Hepatocyte (in vitro differentiated cells): Measurements from ENCODE around the gene KPNA2.

ENCODE experiments used
- CTCF ChIP-seq: fragments of 200-600 bp; sonication (generic); IDR thresholded peaks from 2 replicates; pipeline ENCODE4 v1.5.1; 2016; ENCODE audit warnings: antibody characterized with exemption, mild to moderate bottlenecking; ENCODE audit not compliant: poor library complexity
- EZH2 ChIP-seq: fragments of 200-600 bp; sonication (generic); IDR thresholded peaks from 2 replicates; pipeline ENCODE4 v1.6.1; 2016; ENCODE audit warnings: antibody characterized with exemption, mild to moderate bottlenecking, borderline replicate concordance

GRCh38 chr17:68057531-68057952 lies 22.0 kb downstream of the KPNA2 start:
- TF ChIP-seq CTCF, result peak; percentile 30
- TF ChIP-seq EZH2, result no peak
